OCI-M2 (cell line): ENCODE measurements around the gene RELN.

Experiments
- DNase-seq: peaks from one replicate; lab custom pipeline; 2025; ENCODE audit not compliant: unreplicated experiment; lab: John Stamatoyannopoulos, UW

The RELN gene

GRCh38 chr7:103727982-103728610, 261.4 kb downstream of the RELN start:
- DNase-seq = no peak

- no peak for DNase-seq
These were observed 270.4 kb downstream of the RELN start for GRCh38 chr7:103719070-103719469.

- DNase-seq = no peak
These were observed 270.9 kb downstream of the RELN start for GRCh38 chr7:103718482-103719061.

- DNase-seq = no peak
These were observed 271.9 kb downstream of the RELN start for GRCh38 chr7:103717574-103717973.

- no peak for DNase-seq
These were observed 273.9 kb downstream of the RELN start for GRCh38 chr7:103715376-103716120.

GRCh38 chr7:103714376-103714927, 275.0 kb downstream of the RELN start:
- DNase-seq = no peak

- DNase-seq = no peak
These were observed 276.3 kb downstream of the RELN start for GRCh38 chr7:103712991-103713778.

- no peak for DNase-seq
These were observed 278.0 kb downstream of the RELN start for GRCh38 chr7:103711413-103711812.

GRCh38 chr7:103710247-103710646, 279.2 kb downstream of the RELN start:
- DNase-seq = no peak

GRCh38 chr7:103706805-103707204, 282.7 kb downstream of the RELN start:
- no peak for DNase-seq

GRCh38 chr7:103705542-103705941, 283.9 kb downstream of the RELN start:
- no peak for DNase-seq

GRCh38 chr7:103704701-103705100, 284.8 kb downstream of the RELN start:
- no peak for DNase-seq

- no peak for DNase-seq
These were observed 286.5 kb downstream of the RELN start for GRCh38 chr7:103702982-103703381.

GRCh38 chr7:103702454-103702853, 287.0 kb downstream of the RELN start:
- no peak for DNase-seq

GRCh38 chr7:103699032-103699431, 290.4 kb downstream of the RELN start:
- no peak for DNase-seq

- DNase-seq = no peak
These were observed 291.4 kb downstream of the RELN start for GRCh38 chr7:103698064-103698463.

GRCh38 chr7:103695521-103695920, 293.9 kb downstream of the RELN start:
- DNase-seq = no peak

GRCh38 chr7:103694304-103694703, 295.2 kb downstream of the RELN start:
- DNase-seq = no peak

GRCh38 chr7:103691291-103691690, 298.2 kb downstream of the RELN start:
- DNase-seq = no peak

- DNase-seq = no peak
These were observed 299.1 kb downstream of the RELN start for GRCh38 chr7:103690242-103690974.

GRCh38 chr7:103689255-103689654, 300.2 kb downstream of the RELN start:
- no peak for DNase-seq
